SK-N-MC (cell line): ENCODE results near the gene CDYL.

Source experiments
- EZH2 ChIP-seq: fragments of 200-600 bp; sonication (generic); IDR thresholded peaks from one replicate; pipeline ENCODE4 v1.6.1; 2017; ENCODE audit warnings: antibody characterized with exemption
- FOXP2 ChIP-seq: optimal IDR thresholded peaks from 2 replicates; pipeline ENCODE3; 2011; ENCODE audit warnings: mild to moderate bottlenecking, moderate library complexity; ENCODE audit not compliant: insufficient read depth; ENCODE audit errors: extremely low read length, control extremely low read depth
- POLR2AphosphoS5 ChIP-seq: IDR thresholded peaks from 2 replicates; pipeline ENCODE4 v1.6.1; 2012; ENCODE audit warnings: mild to moderate bottlenecking, low read depth, low read length, borderline replicate concordance

- TF ChIP-seq POLR2AphosphoS5 (no peak), FOXP2 (no peak), EZH2 (no peak)
These were observed 64.0 kb downstream of the CDYL start for GRCh38 chr6:4840169-4840568.
